Stomach (tissue), 19 donors: ENCODE results near the gene CAV2. TPM values are rescaled to one million over a fixed set of nuclear protein-coding genes. Genes with fewer than 3 reads are reported as not detected.
A peak's percentile ranks its signal among the peaks of the same experiment; 100 is the strongest.

Source experiments
- DNase-seq, 2 donors: peaks; one replicate each; pipeline versions ENCODE4 v3.0.0 to v3.0.0-alpha.2; 2013 to 2019
- H3K27ac ChIP-seq, 5 donors: fragments of 200-600 bp in 4 of 5; sonication (generic) in 4 of 5; one replicate each; pipeline ENCODE4 v1.5.1; 2013 to 2019; ENCODE audit warnings: mild to moderate bottlenecking in 1 of 5, moderate library complexity in 1 of 5
- H3K27me3 ChIP-seq, 3 donors: fragments of 200-600 bp; sonication (generic); one replicate each; pipeline ENCODE4 v1.5.1; 2017 to 2019; ENCODE audit warnings: mixed run types in 1 of 3
- H3K36me3 ChIP-seq, 4 donors: fragments of 200-600 bp; sonication (generic); 1 replicate in 3 of 4; 2 replicates in 1 of 4; pipeline ENCODE4 v1.5.1; 2016 to 2019
- H3K4me1 ChIP-seq, 4 donors: fragments of 200-600 bp; sonication (generic); one replicate each; pipeline ENCODE4 v1.5.1; 2016 to 2019
- H3K4me3 ChIP-seq, 4 donors: fragments of 200-600 bp; sonication (generic) in 3 of 4; one replicate each; pipeline ENCODE4 v1.5.1; 2016 to 2019; ENCODE audit warnings: mild to moderate bottlenecking in 1 of 4
- H3K9me3 ChIP-seq, 4 donors: fragments of 200-600 bp; sonication (generic); one replicate each; pipeline ENCODE4 v1.5.1; 2016 to 2019
- CTCF ChIP-seq, 7 experiments: fragments of 450-650 bp in 4 of 7; fragments of 200-600 bp in 3 of 7; sonication (generic) in 3 of 7; IDR thresholded peaks; one replicate each; pipeline ENCODE4 v1.5.1; 2016 to 2019; ENCODE audit warnings: antibody characterized with exemption in 7 of 7, control low read depth in 2 of 7, mild to moderate bottlenecking in 1 of 7
- EP300 ChIP-seq: sonication (generic); formaldehyde crosslinking; IDR thresholded peaks from one replicate; pipeline ENCODE4 v1.6.1; 2017; ENCODE audit warnings: antibody characterized with exemption
- POLR2A ChIP-seq, 4 donors: fragments of 450-650 bp; IDR thresholded peaks; one replicate each; pipeline ENCODE4 v1.6.1; 2016; ENCODE audit warnings: antibody characterized with exemption in 4 of 4, control low read depth in 2 of 4, mild to moderate bottlenecking in 1 of 4, moderate library complexity in 1 of 4
- POLR2AphosphoS5 ChIP-seq, 3 donors: sonication (generic); formaldehyde crosslinking; IDR thresholded peaks; one replicate each; pipeline ENCODE4 v1.6.1; 2016; ENCODE audit warnings: antibody characterized with exemption in 3 of 3
- WGBS, 5 donors: extraction: QIAGEN DNeasy Blood & Tissue Kit in 3 of 5; methylation state at CpG; one replicate each; pipeline versions ENCODE4 v1.1.5 to v1.1.7; 2013 to 2018; 5-methylcytosine and 5-hydroxymethylcytosine counted together
- intact Hi-C: fragments of 100-400 bp; cut with DNase I; formaldehyde crosslinking; loops from one replicate; pipeline ENCODE4 v1.15.1; 2023; ENCODE audit warnings: low total_unique reads
- long read RNA-seq, 10 donors: transcript quantifications; one replicate each; lab custom pipeline, GENCODE V29; 2026
- polyA plus RNA-seq, 3 donors: library from polyadenylated mRNA; stranded (reverse); fragments of 200-250 nt; gene quantifications; one replicate each; pipeline ENCODE4 v1.2.3, GENCODE V29; 2013
- total RNA-seq, 5 donors: library from RNA; depleted of rRNA; stranded (reverse); fragments of >200 nt; gene quantifications; one replicate each; pipeline versions ENCODE4 v1.1.0 to v1.2.3, GENCODE V29; 2014 to 2016
- donor health status: healthy with polysubstance abuse.
- donor health status: Bipolar disorder and iron deficiency.
- donor health status: healthy.

The CAV2 gene
- total RNA-seq (10 to 100 TPM; 26.3 to 90.1 (median 32.7) TPM), polyA plus RNA-seq (10 to 100 TPM; 15.7 to 21.9 (median 18.0) TPM)
- long read RNA-seq, donor 1, transcript CAV2-201 (3 exons, 3,301 nt), result major isoform, 15 of 20 reads
- long read RNA-seq, donor 1, partial matches to known transcripts, result 0 of 20 reads
- long read RNA-seq, donor 1, other reads (novel, unspliced or antisense), result 0 of 20 reads
- long read RNA-seq, donor 2, transcript CAV2-201 (3 exons, 3,301 nt), result major isoform, 17 of 20 reads
- long read RNA-seq, donor 2, partial matches to known transcripts, result 0 of 20 reads
- long read RNA-seq, donor 2, other reads (novel, unspliced or antisense), result 0 of 20 reads
- long read RNA-seq, donor 3, transcript CAV2-201 (3 exons, 3,301 nt), result major isoform, 15 of 15 reads
- long read RNA-seq, donor 3, partial matches to known transcripts, result 0 of 15 reads
- long read RNA-seq, donor 3, other reads (novel, unspliced or antisense), result 0 of 15 reads
- long read RNA-seq, donor 4, partial matches to known transcripts, result 0 of 4 reads
- long read RNA-seq, donor 4, other reads (novel, unspliced or antisense), result 0 of 4 reads
- long read RNA-seq, donor 5, transcript CAV2-201 (3 exons, 3,301 nt), result major isoform, 19 of 23 reads
- long read RNA-seq, donor 5, partial matches to known transcripts, result 0 of 23 reads
- long read RNA-seq, donor 5, other reads (novel, unspliced or antisense), result 0 of 23 reads
- long read RNA-seq, donor 6, transcript CAV2-201 (3 exons, 3,301 nt), result major isoform, 29 of 41 reads
- long read RNA-seq, donor 6, transcript CAV2-214 (2 exons, 787 nt), result minor isoform, 7 of 41 reads
- long read RNA-seq, donor 6, partial matches to known transcripts, result 0 of 41 reads
- long read RNA-seq, donor 6, other reads (novel, unspliced or antisense), result 0 of 41 reads
- long read RNA-seq, donor 7, transcript CAV2-201 (3 exons, 3,301 nt), result major isoform, 31 of 46 reads
- long read RNA-seq, donor 7, transcript CAV2-214 (2 exons, 787 nt), result minor isoform, 5 of 46 reads
- long read RNA-seq, donor 7, transcript CAV2-203 (2 exons, 1,179 nt), result minor isoform, 7 of 46 reads
- long read RNA-seq, donor 7, partial matches to known transcripts, result 0 of 46 reads
- long read RNA-seq, donor 7, other reads (novel, unspliced or antisense), result 0 of 46 reads
- long read RNA-seq, donor 8, transcript CAV2-201 (3 exons, 3,301 nt), result major isoform, 19 of 21 reads
- long read RNA-seq, donor 8, partial matches to known transcripts, result 0 of 21 reads
- long read RNA-seq, donor 8, other reads (novel, unspliced or antisense), result 0 of 21 reads
- long read RNA-seq, donor 9, transcript CAV2-201 (3 exons, 3,301 nt), result major isoform, 22 of 34 reads
- long read RNA-seq, donor 9, partial matches to known transcripts, result 7 of 34 reads
- long read RNA-seq, donor 9, other reads (novel, unspliced or antisense), result 0 of 34 reads
- long read RNA-seq, donor 10, transcript CAV2-201 (3 exons, 3,301 nt), result major isoform, 5 of 10 reads
- long read RNA-seq, donor 10, partial matches to known transcripts, result 0 of 10 reads
- long read RNA-seq, donor 10, other reads (novel, unspliced or antisense), result 0 of 10 reads

GRCh38 chr7:116499168-116500077 is at the start of gene CAV2:
Gene CAV2 (plus strand): TSS chr7:116499738. CDS start chr7:116499782, 44 bp downstream.
- H3K9me3 ChIP-seq, result no peaks in the 10 kb centered on the region
- WGBS, 5 donors, result 2 to 16% (median 2%) methylated on average over 7 to 86 of the region's 86 CpGs
- intact Hi-C loops, result no loop called here

DNA sequence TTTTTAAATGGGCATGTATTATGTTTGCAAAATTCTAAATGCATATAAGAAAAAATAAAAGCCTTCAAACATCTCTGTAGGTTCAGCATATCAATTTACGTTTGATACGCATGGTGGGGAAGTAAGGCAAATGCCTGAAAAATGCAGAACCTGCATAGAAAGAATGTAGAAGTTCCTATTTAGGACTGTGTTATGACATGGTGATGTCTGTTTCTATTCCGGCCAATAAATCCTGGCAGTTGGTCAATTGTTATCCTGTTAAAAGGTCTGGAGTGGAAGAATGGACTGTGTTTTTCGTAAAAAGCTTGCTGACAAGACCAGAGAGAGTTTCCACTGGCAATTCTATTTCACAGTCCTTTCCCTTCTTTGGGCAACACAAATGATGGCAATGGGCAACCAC is 49.6 kb upstream of the CAV2 start:
- no peaks in the 10 kb centered on the region for H3K9me3 ChIP-seq
- intact Hi-C loops, result no loop called here
- no peaks in the 10 kb centered on the region for H3K27me3 ChIP-seq
- H3K36me3 ChIP-seq, result no peaks in the 10 kb centered on the region
- H3K27ac ChIP-seq, result peak overlapping the region in 1 of 5 donors; percentile 36
- no peak overlapping the region for H3K4me3 ChIP-seq
- TF ChIP-seq EP300, result no peak
- TF ChIP-seq CTCF (IDR thresholded peaks at IDR 0.05), result no peak
- no peak for TF ChIP-seq POLR2AphosphoS5 (IDR thresholded peaks at IDR 0.05)
- TF ChIP-seq POLR2A (IDR thresholded peaks at IDR 0.05), result no peak
- peak in 1 of 2 donors; percentile 57 for DNase-seq
- H3K4me1 ChIP-seq, result peaks cover 0 to 25% (median 10%) of the 10 kb centered on the region in 4 donors
- WGBS, 5 donors, result 47 to 72% (median 66%) methylated on average over 4 of the region's 4 CpGs

More at GRCh38 chr7:116499168-116500077, at the start of gene CAV2:
- TF ChIP-seq POLR2A (IDR thresholded peaks at IDR 0.05), result no peak
- no peak for TF ChIP-seq EP300
- TF ChIP-seq POLR2AphosphoS5 (IDR thresholded peaks at IDR 0.05), result peak in 1 of 3 donors; percentile 36
- TF ChIP-seq CTCF (IDR thresholded peaks at IDR 0.05), result no peak
- H3K27ac ChIP-seq, result peak within 1 kb of the TSS; percentile 76 to 94 (median 89)
- peaks cover 0 to 45% (median 31%) of the 10 kb centered on the region in 4 donors for H3K4me1 ChIP-seq
- peaks cover 0 to 19% (median 0%) of the 10 kb centered on the region in 3 donors for H3K27me3 ChIP-seq
- H3K36me3 ChIP-seq, result no peaks in the 10 kb centered on the region
- DNase-seq, result peak; percentile 69 to 88
- peak within 1 kb of the TSS; percentile 58 to 74 (median 72) for H3K4me3 ChIP-seq

DNA sequence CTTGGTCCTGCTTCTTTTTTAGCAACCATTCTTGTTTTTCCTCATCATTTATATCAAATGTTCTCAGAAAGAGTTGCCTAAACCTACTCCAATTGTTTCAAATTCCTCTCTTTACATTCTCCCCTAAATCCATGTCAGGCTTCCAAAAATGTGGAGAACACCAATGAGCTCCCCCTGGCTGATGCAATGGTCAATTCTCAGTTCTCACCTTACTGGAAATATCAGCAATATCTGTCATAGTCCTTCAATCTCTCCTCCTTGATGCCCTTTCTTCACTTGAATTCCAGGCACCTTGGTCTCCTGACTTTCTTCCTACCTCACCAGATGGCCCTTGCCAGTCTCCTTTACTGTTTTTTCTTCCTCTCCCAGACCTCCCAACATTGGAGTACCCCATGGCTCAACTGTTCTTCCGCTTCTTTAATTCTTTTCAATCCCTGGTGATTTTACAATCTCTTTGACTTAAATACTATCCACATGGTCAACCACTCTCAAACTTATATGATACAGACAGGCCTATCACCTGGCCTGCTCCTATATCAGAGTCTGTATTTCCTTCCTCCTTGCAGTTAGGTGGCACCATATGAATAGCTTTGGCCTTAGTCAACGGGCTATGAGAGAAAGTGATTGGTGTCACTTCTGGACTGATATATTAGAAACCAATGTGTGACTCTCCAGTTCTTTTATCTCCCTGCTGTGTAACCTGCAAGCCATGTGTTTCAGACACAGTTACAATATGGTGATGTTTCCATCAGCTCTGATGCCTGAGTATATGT is 47.4 kb upstream of the CAV2 start:
- intact Hi-C loops, result no loop called here

More for the DNA sequence above, 47.4 kb upstream of the CAV2 start:
- Histone ChIP-seq H3K36me3 (no peaks in the 10 kb centered on the region), H3K27ac (no peak overlapping the region), H3K4me1 (peaks cover 0 to 20% (median 8%) of the 10 kb centered on the region in 4 donors), H3K4me3 (no peak overlapping the region), H3K27me3 (no peaks in the 10 kb centered on the region), H3K9me3 (no peaks in the 10 kb centered on the region)
- TF ChIP-seq CTCF (IDR thresholded peaks at IDR 0.05) (peak in 1 of 7 experiments; percentile 25), POLR2A (IDR thresholded peaks at IDR 0.05) (no peak)
- DNase-seq, result no peak
- 88 to 97% (median 93%) methylated on average over 2 of the region's 2 CpGs for WGBS, 5 donors
